ENCODE results near the gene CDH11.

The CDH11 gene

GRCh38 chr16:65122724-65123395, 997 bp upstream of the CDH11 start:
- peak; percentile 79 for DNase-seq
- Histone ChIP-seq H2AK5ac (ENCODE audit: low read length, severe bottlenecking) (no peak overlapping the region), H3K27me3 (ENCODE audit: control insufficient read depth in 1 of 2, insufficient read depth in 1 of 2, low read length in 2 of 2) (no peaks in the 10 kb centered on the region), H2AFZ (ENCODE audit: low read depth, low read length) (peak overlapping the region; percentile 39), H3K79me1 (replicated peaks; ENCODE audit: low read length, poor library complexity, severe bottlenecking) (peaks cover 9% of the 10 kb centered on the region), H4K91ac (ENCODE audit: low read length) (peak overlapping the region; percentile 93), H3K4me3 (ENCODE audit: insufficient read depth in 1 of 2, low read depth in 1 of 2, low read length in 2 of 2) (peak overlapping the region; percentile 81 to 92), H3K9me3 (ENCODE audit: control insufficient read depth, low read length) (no peaks in the 10 kb centered on the region), H2BK12ac (ENCODE audit: low read length in 2 of 2) (peak overlapping the region; percentile 70 to 95), H3K18ac (ENCODE audit: low read depth in 1 of 2, low read length in 2 of 2) (peak overlapping the region; percentile 99 to 100), H2BK120ac (ENCODE audit: low read depth, low read length) (peak overlapping the region; percentile 96), H3K36me3 (ENCODE audit: control insufficient read depth in 1 of 2, insufficient read depth in 2 of 2, low read depth in 1 of 2, low read length in 2 of 2) (peaks cover 0 to 7% of the 10 kb centered on the region in 2 experiments), H3K9ac (ENCODE audit: low read length) (peak overlapping the region; percentile 93), H2BK15ac (ENCODE audit: low read depth, poor library complexity, severe bottlenecking) (peak overlapping the region; percentile 95), H3K27ac (ENCODE audit: low read length, poor library complexity, severe bottlenecking) (peak overlapping the region; percentile 52), H3K4ac (ENCODE audit: low read depth in 1 of 2, low read length in 2 of 2) (peak overlapping the region; percentile 90 to 99), H3K23ac (ENCODE audit: low read length in 2 of 2) (peak overlapping the region in 1 of 2 experiments; percentile 100), H3K4me2 (ENCODE audit: low read length, poor library complexity, severe bottlenecking) (peak overlapping the region; percentile 97), H3K14ac (ENCODE audit: low read length in 2 of 2) (peak overlapping the region; percentile 88 to 99), H4K8ac (ENCODE audit: low read length) (peak overlapping the region; percentile 39), H2BK5ac (ENCODE audit: low read depth, low read length, poor library complexity, severe bottlenecking) (peak overlapping the region; percentile 24), H3K4me1 (ENCODE audit: control insufficient read depth, insufficient read depth, low read depth, low read length) (peaks cover 12% of the 10 kb centered on the region)
- under 1% methylated on average over 45 of the region's 48 CpGs for WGBS

DNA sequence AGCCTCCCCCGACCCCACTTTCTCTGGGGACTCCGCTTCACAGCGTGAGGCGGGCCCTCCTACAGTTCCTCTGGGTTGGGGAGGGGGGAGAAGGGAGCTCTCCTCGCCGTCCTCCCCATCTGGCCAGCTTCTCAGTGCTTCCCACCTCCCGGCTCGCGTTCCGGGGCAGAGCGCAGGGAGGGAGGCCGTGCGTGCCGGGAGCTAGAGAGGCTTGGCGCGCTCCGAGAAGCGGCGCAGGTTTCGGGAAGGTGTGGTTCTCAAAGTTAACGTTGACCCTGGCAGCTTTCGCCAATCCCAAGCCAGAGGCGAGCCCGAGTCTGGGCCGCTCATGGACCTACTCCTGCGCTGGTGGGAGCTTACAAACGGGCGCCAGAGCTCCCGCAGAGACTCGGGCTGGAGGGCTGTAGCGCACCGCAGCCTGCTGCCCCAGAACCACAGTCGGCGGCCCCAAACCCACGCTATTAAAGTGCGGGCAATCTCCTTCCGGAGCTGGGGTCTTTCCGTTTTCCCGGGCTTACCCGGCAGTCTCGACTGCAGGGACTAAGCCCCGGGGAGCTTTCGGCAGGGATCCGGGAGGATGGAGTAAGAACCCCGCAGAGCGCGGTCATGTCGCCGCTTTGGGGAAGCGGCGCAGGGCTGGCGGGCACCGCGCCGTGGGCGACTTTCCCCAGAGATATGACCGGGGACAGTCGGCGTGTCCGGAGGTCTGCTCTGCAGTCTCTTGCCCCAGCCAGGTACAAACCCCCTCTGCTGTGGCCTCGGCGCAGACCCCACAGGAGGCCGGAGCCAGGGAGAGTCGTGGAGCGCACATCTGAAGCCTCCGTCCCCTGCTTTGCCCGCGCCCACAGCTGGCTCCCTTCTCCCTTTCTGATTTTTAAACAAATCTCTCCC, 787 bp downstream of the CDH11 start:
- peak; percentile 50 for DNase-seq
- Histone ChIP-seq H2BK5ac (ENCODE audit: low read depth, low read length, poor library complexity, severe bottlenecking) (peak overlapping the region; percentile 53), H2BK120ac (ENCODE audit: low read depth, low read length) (peak overlapping the region; percentile 86), H4K91ac (ENCODE audit: low read length) (peak overlapping the region; percentile 80), H3K36me3 (ENCODE audit: control insufficient read depth in 1 of 2, insufficient read depth in 2 of 2, low read depth in 1 of 2, low read length in 2 of 2) (peaks cover 0 to 25% of the 10 kb centered on the region in 2 experiments), H3K18ac (ENCODE audit: low read depth in 1 of 2, low read length in 2 of 2) (peak overlapping the region; percentile 97), H4K8ac (ENCODE audit: low read length) (peak overlapping the region; percentile 85), H2BK15ac (ENCODE audit: low read depth, poor library complexity, severe bottlenecking) (peak overlapping the region; percentile 70), H3K4ac (ENCODE audit: low read depth in 1 of 2, low read length in 2 of 2) (peak overlapping the region; percentile 42 to 79), H2AFZ (ENCODE audit: low read depth, low read length) (no peak overlapping the region), H3K4me2 (ENCODE audit: low read length, poor library complexity, severe bottlenecking) (peak overlapping the region; percentile 87), H3K9me3 (ENCODE audit: control insufficient read depth, low read length) (no peaks in the 10 kb centered on the region), H3K23ac (ENCODE audit: low read length in 2 of 2) (peak overlapping the region; percentile 63 to 86), H3K4me3 (ENCODE audit: insufficient read depth in 1 of 2, low read depth in 1 of 2, low read length in 2 of 2) (peak overlapping the region; percentile 92 to 93), H3K9ac (ENCODE audit: low read length) (peak overlapping the region; percentile 99), H3K27me3 (ENCODE audit: control insufficient read depth in 1 of 2, insufficient read depth in 1 of 2, low read length in 2 of 2) (no peaks in the 10 kb centered on the region), H3K4me1 (ENCODE audit: control insufficient read depth, insufficient read depth, low read depth, low read length) (peaks cover 12% of the 10 kb centered on the region), H2BK12ac (ENCODE audit: low read length in 2 of 2) (peak overlapping the region; percentile 37 to 69), H3K14ac (ENCODE audit: low read length in 2 of 2) (peak overlapping the region; percentile 19 to 82), H3K27ac (ENCODE audit: low read length, poor library complexity, severe bottlenecking) (peak overlapping the region; percentile 79), H2AK5ac (ENCODE audit: low read length, severe bottlenecking) (no peak overlapping the region), H3K79me1 (replicated peaks; ENCODE audit: low read length, poor library complexity, severe bottlenecking) (peaks cover 11% of the 10 kb centered on the region)
- under 1% methylated on average over 57 of the region's 68 CpGs for WGBS

DNA sequence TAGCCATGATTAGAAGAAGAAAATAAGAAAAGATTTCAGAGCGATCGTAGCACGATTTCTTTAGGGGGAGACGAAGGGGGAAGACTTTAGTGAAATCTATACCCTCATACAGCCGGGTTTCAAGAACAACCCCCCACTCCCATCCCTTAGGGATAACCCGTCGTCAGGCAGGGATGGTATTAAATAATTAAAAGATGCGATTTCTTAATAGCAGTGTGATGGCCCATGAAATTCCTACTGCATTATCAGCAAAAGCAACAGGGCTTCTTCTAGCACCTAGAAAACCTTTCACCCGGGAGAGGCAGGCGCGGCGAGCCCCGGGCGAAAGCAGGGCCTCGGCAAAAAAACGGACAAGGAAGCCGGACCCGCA, 1.4 kb downstream of the CDH11 start:
- peak overlapping the region; percentile 53 for H2BK5ac ChIP-seq (ENCODE audit: low read depth, low read length, poor library complexity, severe bottlenecking)
- H3K27me3 ChIP-seq (ENCODE audit: control insufficient read depth in 1 of 2, insufficient read depth in 1 of 2, low read length in 2 of 2) = no peaks in the 10 kb centered on the region
- H2AK5ac ChIP-seq (ENCODE audit: low read length, severe bottlenecking) = no peak overlapping the region
- H3K4me2 ChIP-seq (ENCODE audit: low read length, poor library complexity, severe bottlenecking) = peak overlapping the region; percentile 87
- peak overlapping the region; percentile 92 to 93 for H3K4me3 ChIP-seq (ENCODE audit: insufficient read depth in 1 of 2, low read depth in 1 of 2, low read length in 2 of 2)
- peaks cover 14% of the 10 kb centered on the region for H3K79me1 ChIP-seq (replicated peaks; ENCODE audit: low read length, poor library complexity, severe bottlenecking)
- no peak overlapping the region for H4K91ac ChIP-seq (ENCODE audit: low read length)
- peaks cover 12% of the 10 kb centered on the region for H3K4me1 ChIP-seq (ENCODE audit: control insufficient read depth, insufficient read depth, low read depth, low read length)
- H3K23ac ChIP-seq (ENCODE audit: low read length in 2 of 2) = no peak overlapping the region
- H3K18ac ChIP-seq (ENCODE audit: low read depth in 1 of 2, low read length in 2 of 2) = peak overlapping the region in 1 of 2 experiments; percentile 97
- H4K8ac ChIP-seq (ENCODE audit: low read length) = no peak overlapping the region
- H3K27ac ChIP-seq (ENCODE audit: low read length, poor library complexity, severe bottlenecking) = peak overlapping the region; percentile 79
- peak overlapping the region in 1 of 2 experiments; percentile 17 for H2BK12ac ChIP-seq (ENCODE audit: low read length in 2 of 2)
- DNase-seq = no peak
- H2BK15ac ChIP-seq (ENCODE audit: low read depth, poor library complexity, severe bottlenecking) = no peak overlapping the region
- H3K14ac ChIP-seq (ENCODE audit: low read length in 2 of 2) = peak overlapping the region; percentile 19 to 82
- peaks cover 0 to 30% of the 10 kb centered on the region in 2 experiments for H3K36me3 ChIP-seq (ENCODE audit: control insufficient read depth in 1 of 2, insufficient read depth in 2 of 2, low read depth in 1 of 2, low read length in 2 of 2)
- H3K9ac ChIP-seq (ENCODE audit: low read length) = peak overlapping the region; percentile 99
- peak overlapping the region; percentile 42 to 46 for H3K4ac ChIP-seq (ENCODE audit: low read depth in 1 of 2, low read length in 2 of 2)
- WGBS = 0% methylated on average over 10 of the region's 18 CpGs
- H2AFZ ChIP-seq (ENCODE audit: low read depth, low read length) = no peak overlapping the region
- no peaks in the 10 kb centered on the region for H3K9me3 ChIP-seq (ENCODE audit: control insufficient read depth, low read length)
- peak overlapping the region; percentile 36 for H2BK120ac ChIP-seq (ENCODE audit: low read depth, low read length)

Measured in mesenchymal stem cell (in vitro differentiated cells and primary cell).